GM20000 (cell line): ENCODE results near the gene TFCP2L1.

ENCODE experiments used
- DNase-seq: peaks from one replicate; pipeline ENCODE4 v3.0.0; 2012; ENCODE audit warnings: low spot score
- TF ChIP-seq, protein P1 (sequence below): IDR thresholded peaks from 2 replicates; pipeline ENCODE4 v1.5.1; 2012; ENCODE audit warnings: mild to moderate bottlenecking, control low read depth; ENCODE audit errors: extremely low read depth, missing control alignments

The TFCP2L1 gene

DNA sequence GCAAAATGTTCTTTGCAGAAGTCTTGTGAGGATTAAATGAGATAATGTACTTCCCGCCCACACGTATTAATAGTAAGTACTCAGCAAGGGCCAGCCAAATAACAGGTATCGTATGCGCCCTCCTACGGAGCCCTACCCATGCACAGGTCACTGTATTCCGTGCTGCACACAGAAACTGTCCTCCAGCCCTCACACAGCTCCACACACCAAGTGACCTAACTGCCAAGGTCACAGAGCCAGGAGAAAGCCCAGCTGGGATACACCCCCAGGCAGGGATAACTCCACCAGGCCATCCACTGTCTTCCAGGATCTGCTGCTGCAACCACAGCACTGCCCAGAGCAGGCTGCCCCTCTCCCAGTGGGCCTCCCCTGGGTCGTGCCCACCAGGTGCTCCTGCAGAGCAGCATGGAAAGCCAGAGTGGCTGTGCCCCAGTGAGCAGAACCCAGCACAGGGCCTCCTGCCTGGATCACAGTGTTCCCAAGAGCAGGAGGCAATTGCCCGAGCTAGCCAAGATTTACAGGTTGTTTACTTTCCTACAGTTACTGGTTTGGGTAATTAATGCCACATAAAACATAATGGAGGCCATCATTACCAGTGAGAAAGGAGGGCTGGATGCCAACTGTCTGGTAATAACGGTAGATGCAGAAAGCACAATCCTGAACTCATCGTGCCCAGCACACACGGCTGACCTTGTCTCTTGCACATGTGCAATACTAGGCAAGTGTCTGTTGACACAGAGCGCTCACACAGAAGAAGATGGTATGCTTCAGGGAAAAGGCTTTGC lies 24.4 kb downstream of the TFCP2L1 start:
- TF ChIP-seq, protein P1, sequence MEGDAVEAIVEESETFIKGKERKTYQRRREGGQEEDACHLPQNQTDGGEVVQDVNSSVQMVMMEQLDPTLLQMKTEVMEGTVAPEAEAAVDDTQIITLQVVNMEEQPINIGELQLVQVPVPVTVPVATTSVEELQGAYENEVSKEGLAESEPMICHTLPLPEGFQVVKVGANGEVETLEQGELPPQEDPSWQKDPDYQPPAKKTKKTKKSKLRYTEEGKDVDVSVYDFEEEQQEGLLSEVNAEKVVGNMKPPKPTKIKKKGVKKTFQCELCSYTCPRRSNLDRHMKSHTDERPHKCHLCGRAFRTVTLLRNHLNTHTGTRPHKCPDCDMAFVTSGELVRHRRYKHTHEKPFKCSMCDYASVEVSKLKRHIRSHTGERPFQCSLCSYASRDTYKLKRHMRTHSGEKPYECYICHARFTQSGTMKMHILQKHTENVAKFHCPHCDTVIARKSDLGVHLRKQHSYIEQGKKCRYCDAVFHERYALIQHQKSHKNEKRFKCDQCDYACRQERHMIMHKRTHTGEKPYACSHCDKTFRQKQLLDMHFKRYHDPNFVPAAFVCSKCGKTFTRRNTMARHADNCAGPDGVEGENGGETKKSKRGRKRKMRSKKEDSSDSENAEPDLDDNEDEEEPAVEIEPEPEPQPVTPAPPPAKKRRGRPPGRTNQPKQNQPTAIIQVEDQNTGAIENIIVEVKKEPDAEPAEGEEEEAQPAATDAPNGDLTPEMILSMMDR, result no peak
- no peak for DNase-seq

DNA sequence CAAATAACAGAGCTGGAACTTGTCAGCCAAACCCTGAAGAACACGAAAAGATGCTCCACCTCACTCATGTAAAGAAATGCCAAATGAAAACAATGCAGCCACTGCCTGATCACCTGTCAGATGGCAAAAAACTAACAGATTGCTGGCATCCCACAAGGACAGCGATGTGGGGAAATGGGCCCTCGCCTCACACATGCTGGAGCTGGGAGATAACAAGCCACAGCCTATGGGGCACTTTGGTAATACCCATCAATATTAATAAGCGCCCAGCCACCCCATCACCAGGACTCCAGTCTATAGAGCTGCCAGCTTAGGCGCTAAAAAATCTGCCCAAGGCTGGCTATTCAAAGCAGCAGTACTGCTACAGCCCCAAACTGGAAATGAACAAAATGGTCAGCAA lies 27.0 kb downstream of the TFCP2L1 start:
- TF ChIP-seq, protein P1, result no peak
- DNase-seq, result no peak

DNA sequence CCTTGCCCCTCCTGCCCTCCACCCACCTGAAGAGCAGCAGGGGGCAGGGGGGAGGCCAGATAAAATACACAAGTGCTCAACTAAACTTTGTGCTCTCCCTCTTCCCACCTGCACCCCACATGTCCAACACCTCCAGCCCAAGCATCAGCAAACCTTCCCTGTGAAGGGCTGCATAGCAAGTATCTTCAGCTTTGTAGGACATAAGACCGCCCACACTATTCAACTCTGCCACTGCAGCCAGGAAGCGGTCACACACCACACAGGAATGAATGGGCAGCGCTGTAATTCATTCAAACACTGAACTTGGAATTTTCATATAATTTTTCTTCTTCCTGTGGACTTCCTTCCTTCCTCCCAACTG lies 27.5 kb downstream of the TFCP2L1 start:
- no peak for DNase-seq

DNA sequence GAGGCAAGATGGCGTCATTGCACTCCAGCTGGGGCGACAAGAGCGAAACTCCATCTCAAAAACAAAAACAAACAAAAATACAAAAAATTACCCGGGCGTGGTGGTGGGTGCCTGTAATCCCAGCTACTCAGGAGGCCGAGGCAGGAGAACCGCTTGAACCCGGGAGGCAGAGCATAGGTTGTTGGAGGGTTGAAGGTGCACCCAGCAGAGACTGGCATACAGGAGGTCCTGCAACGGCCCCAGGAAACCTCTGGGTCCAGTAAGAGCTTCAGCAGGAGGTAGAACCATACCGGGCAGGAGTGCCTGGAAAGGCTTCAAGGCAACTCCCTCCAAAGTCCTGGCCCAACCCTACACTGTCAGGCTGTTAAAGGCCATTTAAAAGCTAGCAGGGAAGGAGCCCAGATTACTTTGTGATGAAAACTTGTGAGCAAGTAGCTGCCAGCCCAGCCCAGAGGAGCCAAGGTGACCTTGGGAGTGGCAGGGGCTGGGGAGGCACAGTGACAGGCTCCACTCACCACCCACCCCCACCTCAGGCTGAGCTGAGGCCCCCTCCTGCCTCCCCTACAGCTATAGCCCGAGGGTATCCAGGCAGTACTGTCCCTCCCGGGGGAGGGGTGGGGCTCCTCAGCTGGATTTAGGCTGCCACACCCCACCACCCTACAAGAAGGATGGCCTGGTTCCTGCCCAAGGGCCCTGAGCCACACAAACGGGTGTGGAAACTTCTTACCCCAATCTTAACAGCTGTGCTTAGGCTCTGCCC lies 28.1 kb downstream of the TFCP2L1 start:
- DNase-seq, result no peak
- TF ChIP-seq, protein P1, result no peak

More for the DNA sequence above, 27.5 kb downstream of the TFCP2L1 start:
- TF ChIP-seq, protein P1, result no peak

DNA sequence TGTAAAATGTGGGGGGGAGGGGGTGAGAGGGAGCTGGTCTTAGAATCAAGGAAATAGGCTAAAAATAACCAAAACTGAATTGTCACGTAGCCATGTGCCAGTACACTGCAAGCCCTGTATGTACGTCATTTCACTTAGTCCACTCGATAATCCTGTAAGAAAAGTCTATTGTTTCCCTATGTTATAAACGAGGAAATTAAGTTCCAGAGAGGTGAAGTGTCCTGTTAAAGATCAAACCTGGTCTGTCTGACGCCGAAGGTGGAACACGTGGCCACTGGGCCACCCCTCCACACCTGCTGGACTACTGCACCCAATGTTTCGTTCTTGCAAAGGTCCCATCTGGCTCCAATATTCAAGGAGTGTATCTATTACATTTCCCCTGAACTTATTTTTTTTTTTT lies 29.6 kb downstream of the TFCP2L1 start:
- DNase-seq, result no peak
- TF ChIP-seq, protein P1, result no peak

DNA sequence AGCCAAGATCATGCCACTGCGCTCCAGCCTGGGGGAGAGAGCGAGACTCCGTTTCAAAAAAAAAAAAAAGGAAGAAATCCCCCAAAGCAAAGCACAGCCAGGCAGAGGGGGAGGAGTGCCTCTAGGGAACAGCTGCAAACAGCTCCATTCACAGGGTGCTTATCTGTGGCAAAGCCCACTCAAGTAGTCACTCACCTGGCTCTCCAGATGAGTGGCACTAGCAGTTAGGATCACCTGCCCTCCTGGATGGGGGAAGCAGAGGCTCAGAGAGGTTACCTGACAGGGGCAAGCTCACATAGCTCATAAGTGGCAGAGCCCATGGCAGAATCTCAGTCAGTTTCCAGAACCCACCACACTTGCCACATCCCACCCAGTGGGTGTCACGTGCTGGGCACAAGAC lies 30.3 kb downstream of the TFCP2L1 start:
- TF ChIP-seq, protein P1, result no peak
- no peak for DNase-seq

DNA sequence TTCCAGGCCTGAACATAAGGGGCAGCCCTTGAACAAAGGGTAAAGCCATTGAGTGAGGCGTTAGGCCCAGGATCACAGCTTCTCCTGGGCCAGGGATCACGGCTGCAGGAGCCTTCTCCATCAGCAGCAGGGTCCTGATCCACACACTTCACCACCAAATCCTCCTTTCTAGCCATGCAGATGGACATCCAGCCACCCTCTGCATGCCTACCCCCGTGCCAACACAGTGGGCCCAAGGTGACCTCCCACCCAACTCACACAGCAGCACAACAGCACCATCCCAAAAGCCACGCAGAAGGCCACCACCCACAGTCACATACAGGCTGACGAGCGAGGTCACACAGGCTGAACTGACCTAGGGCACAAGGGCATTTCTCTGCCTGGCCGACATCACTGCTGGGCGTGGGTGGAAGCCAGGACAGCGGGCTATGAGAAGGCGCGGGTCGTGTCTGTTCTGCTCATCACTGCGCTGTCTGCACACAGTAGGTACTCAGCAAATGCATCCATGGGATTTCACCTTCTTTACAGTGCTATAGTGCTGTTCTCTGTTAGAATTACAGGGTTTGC lies 31.2 kb downstream of the TFCP2L1 start:
- TF ChIP-seq, protein P1, result no peak
- DNase-seq, result no peak
